Smooth muscle cell (in vitro differentiated cells): Measurements from ENCODE around the gene TMEM63A. TPM values are rescaled to one million over a fixed set of nuclear protein-coding genes. Genes with fewer than 3 reads are reported as not detected.
"Not testable (repeated sequence)": the region's sequence is repeated elsewhere in the genome, so short reads cannot be mapped to it uniquely, and the experiment has no call there.

ENCODE experiments used
- DNase-seq: peaks from one replicate; lab custom pipeline; 2025; ENCODE audit not compliant: unreplicated experiment; lab: John Stamatoyannopoulos, UW
- H2AFZ ChIP-seq: fragments of 200-600 bp; sonication (generic); 2 replicates; pipeline ENCODE4 v1.6.0; 2016; ENCODE audit warnings: antibody characterized with exemption, low read depth, mild to moderate bottlenecking
- H3F3A ChIP-seq: fragments of 200-600 bp; sonication (generic); 2 replicates; pipeline ENCODE4 v1.6.0; 2017; ENCODE audit warnings: antibody characterized with exemption, low read depth
- H3K27ac ChIP-seq: fragments of 200-600 bp; sonication (generic); 2 replicates; pipeline ENCODE4 v1.5.1; 2016; ENCODE audit warnings: low read depth, mild to moderate bottlenecking
- H3K27me3 ChIP-seq: fragments of 200-600 bp; sonication (generic); 2 replicates; pipeline ENCODE4 v1.6.1; 2016; ENCODE audit warnings: low read depth, mild to moderate bottlenecking
- H3K36me3 ChIP-seq: fragments of 200-600 bp; sonication (generic); 2 replicates; pipeline ENCODE4 v1.5.1; 2016; ENCODE audit warnings: low read depth
- H3K4me1 ChIP-seq: fragments of 200-600 bp; sonication (generic); 2 replicates; pipeline ENCODE4 v1.5.1; 2016; ENCODE audit warnings: low read depth
- H3K4me2 ChIP-seq: fragments of 200-600 bp; sonication (generic); 2 replicates; pipeline ENCODE4 v1.6.0; 2016; ENCODE audit warnings: mild to moderate bottlenecking
- H3K4me3 ChIP-seq: fragments of 200-600 bp; sonication (generic); 2 replicates; pipeline ENCODE4 v1.5.1; 2016; ENCODE audit warnings: mild to moderate bottlenecking
- H3K79me2 ChIP-seq: fragments of 200-600 bp; sonication (generic); 2 replicates; pipeline ENCODE4 v1.6.0; 2016; ENCODE audit warnings: low read depth, mild to moderate bottlenecking
- H3K9ac ChIP-seq: fragments of 200-600 bp; sonication (generic); 2 replicates; pipeline ENCODE4 v1.6.0; 2016; ENCODE audit warnings: low read depth
- H3K9me3 ChIP-seq: fragments of 200-600 bp; sonication (generic); replicated peaks from 2 replicates; pipeline ENCODE4 v1.5.1; 2016; ENCODE audit warnings: low read depth
- H4K20me1 ChIP-seq: fragments of 200-600 bp; sonication (generic); 2 replicates; pipeline ENCODE4 v1.6.0; 2016; ENCODE audit warnings: low read depth
- WGBS: methylation state at CpG from one replicate; pipeline ENCODE4 v1.1.7; 2016; ENCODE audit warnings: low lambda C conversion rate; 5-methylcytosine and 5-hydroxymethylcytosine counted together
- polyA plus RNA-seq: library from polyadenylated mRNA; unstranded; fragments of >200 nt; fragmentation: Nextera tagmentation; extraction: Ambion mirVana; gene quantifications from 2 replicates; pipeline ENCODE4 v1.2.1, GENCODE V29; 2016
- total RNA-seq: library from RNA; depleted of rRNA; stranded (reverse); fragments of >200 nt; gene quantifications from 2 replicates; pipeline ENCODE4 v1.2.3, GENCODE V29; 2014
- TF ChIP-seq, protein P1 (sequence below): fragments of 200-600 bp; sonication (generic); IDR thresholded peaks from 2 replicates; pipeline ENCODE4 v1.5.1; 2017; ENCODE audit warnings: borderline replicate concordance, mild to moderate bottlenecking, antibody characterized with exemption; ENCODE audit not compliant: insufficient read depth, poor library complexity, severe bottlenecking

TMEM63A gene
- total and polyA plus RNA-seq, 2 experiments from 2014 or later: 10.9 to 12.0 TPM

DNA sequence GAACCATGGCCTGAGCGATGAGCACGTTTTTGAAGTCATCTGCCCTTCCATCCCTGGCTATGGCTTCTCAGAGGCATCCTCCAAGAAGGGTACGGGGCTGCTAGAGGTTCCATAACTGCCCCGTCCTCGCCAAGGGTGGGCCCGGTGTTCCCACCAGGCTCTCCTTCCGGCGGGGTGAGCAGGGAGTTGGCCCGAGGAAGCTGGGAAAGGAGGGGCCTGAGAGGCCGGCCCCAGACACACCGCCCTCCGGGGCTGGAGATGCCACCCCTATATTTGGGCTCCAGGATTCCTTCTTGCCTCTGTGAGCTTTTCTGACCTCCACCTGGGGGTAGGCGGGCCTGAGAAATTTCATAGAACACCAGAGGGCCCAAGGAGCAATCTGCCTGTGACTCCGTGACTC lies 43.4 kb downstream of the TMEM63A start:
- no peaks in the 10 kb centered on the region for H3K27me3 ChIP-seq
- 95% methylated on average over 14 of the region's 14 CpGs for WGBS
- no peak overlapping the region for H2AFZ ChIP-seq
- no peaks in the 10 kb centered on the region for H3K4me1 ChIP-seq
- H3K36me3 ChIP-seq: no peaks in the 10 kb centered on the region
- no peak overlapping the region for H3K9ac ChIP-seq
- TF ChIP-seq, protein P1, sequence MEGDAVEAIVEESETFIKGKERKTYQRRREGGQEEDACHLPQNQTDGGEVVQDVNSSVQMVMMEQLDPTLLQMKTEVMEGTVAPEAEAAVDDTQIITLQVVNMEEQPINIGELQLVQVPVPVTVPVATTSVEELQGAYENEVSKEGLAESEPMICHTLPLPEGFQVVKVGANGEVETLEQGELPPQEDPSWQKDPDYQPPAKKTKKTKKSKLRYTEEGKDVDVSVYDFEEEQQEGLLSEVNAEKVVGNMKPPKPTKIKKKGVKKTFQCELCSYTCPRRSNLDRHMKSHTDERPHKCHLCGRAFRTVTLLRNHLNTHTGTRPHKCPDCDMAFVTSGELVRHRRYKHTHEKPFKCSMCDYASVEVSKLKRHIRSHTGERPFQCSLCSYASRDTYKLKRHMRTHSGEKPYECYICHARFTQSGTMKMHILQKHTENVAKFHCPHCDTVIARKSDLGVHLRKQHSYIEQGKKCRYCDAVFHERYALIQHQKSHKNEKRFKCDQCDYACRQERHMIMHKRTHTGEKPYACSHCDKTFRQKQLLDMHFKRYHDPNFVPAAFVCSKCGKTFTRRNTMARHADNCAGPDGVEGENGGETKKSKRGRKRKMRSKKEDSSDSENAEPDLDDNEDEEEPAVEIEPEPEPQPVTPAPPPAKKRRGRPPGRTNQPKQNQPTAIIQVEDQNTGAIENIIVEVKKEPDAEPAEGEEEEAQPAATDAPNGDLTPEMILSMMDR: no peak
- no peaks in the 10 kb centered on the region for H3K9me3 ChIP-seq
- H3K4me3 ChIP-seq: no peak overlapping the region
- no peak overlapping the region for H3K27ac ChIP-seq
- no peaks in the 10 kb centered on the region for H3F3A ChIP-seq
- H4K20me1 ChIP-seq: no peaks in the 10 kb centered on the region
- no peak overlapping the region for H3K4me2 ChIP-seq
- DNase-seq: no peak
- no peaks in the 10 kb centered on the region for H3K79me2 ChIP-seq

DNA sequence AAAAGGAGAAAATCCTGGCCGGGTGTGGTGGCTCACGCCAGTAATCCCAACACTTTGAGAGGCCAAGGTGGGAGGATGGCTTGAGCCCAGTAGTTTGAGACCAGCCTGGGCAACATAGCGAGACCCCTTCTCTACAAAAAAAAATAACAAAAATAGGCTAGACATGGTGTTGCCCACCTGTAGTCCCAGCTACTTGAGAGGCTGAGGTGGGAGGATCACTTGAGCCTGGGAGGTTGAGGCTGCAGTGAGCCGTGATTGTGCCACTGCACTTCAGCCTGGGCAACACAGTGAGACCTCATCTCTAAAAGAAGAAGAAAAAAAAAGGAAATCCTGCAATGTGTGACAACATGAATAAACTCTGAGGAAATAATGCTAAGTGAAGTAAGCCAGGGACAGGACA lies 45.9 kb downstream of the TMEM63A start:
- H3K4me3 ChIP-seq, H3F3A ChIP-seq, H3K9me3 ChIP-seq, H4K20me1 ChIP-seq, H3K4me1 ChIP-seq, H3K27ac ChIP-seq, DNase-seq, H3K9ac ChIP-seq, H3K36me3 ChIP-seq, H3K27me3 ChIP-seq, H3K4me2 ChIP-seq, H3K79me2 ChIP-seq, H2AFZ ChIP-seq: not testable (repeated sequence)
- 97% methylated on average over 4 of the region's 4 CpGs for WGBS

DNA sequence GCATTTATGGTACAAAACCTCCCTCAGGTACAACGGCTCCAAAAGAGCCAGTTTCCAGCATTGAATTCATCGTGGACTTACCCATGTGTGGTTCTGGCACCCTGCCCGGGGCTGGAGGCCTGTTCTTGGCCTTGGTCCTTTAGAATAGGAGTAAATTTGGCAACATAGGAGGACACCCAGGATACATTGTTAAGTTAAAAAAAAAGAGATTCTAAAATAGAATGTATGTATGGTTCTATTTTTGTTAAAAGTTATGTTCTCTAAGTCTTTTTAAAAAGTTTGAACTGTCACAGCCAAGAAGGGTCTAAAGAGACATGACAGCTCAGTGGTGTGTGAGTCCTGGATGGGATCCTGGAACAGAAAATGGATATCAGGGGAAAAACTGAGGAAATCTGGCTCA lies 46.3 kb downstream of the TMEM63A start:
- H3K27ac ChIP-seq: no peak overlapping the region
- H4K20me1 ChIP-seq: no peaks in the 10 kb centered on the region
- DNase-seq: no peak
- 94% methylated on average over 3 of the region's 3 CpGs for WGBS
- H3F3A ChIP-seq: no peaks in the 10 kb centered on the region
- no peaks in the 10 kb centered on the region for H3K36me3 ChIP-seq
- H3K27me3 ChIP-seq: no peaks in the 10 kb centered on the region
- no peaks in the 10 kb centered on the region for H3K4me1 ChIP-seq
- no peaks in the 10 kb centered on the region for H3K9me3 ChIP-seq
- H3K4me3 ChIP-seq: no peak overlapping the region
- no peaks in the 10 kb centered on the region for H3K79me2 ChIP-seq
- H2AFZ ChIP-seq: no peak overlapping the region
- no peak overlapping the region for H3K4me2 ChIP-seq
- TF ChIP-seq, protein P1: no peak
- H3K9ac ChIP-seq: no peak overlapping the region

DNA sequence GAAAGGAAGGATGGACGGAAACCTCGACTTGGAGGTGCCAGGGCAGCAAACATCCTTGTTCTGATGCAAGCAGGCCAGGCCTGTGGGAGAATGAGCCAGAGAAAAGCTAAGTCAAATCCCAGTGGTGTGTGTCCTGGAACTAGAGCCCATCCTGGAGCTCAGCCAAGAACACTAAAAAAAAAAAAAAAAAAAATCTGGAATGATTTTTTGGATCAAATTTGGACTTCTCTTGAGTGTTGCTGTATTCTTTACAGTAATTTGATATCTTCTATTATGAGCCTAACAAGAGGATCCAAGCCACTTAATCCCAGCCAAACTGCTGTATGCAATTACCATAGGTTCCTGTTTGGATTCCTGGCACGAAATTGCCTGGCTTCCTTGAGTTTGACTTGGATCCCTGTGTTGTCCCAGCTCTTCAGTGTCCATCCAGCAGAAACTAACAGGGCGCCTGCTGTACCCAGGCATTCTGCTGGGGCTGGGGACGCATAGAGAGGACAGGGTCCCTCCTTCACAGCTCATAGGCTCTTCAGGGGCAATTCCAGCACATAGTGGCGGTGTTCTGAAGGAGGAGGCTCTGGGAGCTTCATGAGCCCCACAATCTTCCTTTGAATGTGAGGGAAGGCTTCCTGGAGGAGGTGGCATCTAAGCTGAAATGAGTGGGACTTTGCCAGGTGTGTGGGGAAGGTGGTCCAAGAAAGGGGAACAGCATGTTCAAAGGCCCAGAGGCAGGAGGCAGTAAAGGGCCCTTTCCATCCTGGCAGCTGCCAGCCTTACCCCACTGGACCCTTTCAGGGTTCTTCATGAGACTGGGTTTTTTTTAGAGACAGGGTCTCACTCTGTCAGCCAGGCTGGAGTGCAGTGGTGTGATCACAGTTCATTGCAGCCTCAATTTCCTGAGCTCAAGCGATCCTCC lies 47.5 kb downstream of the TMEM63A start:
- DNase-seq: no peak

More for the DNA sequence above, 47.5 kb downstream of the TMEM63A start:
- TF ChIP-seq, protein P1: no peak
- Histone ChIP-seq H3K79me2 (no peaks in the 10 kb centered on the region), H3K4me3 (no peak overlapping the region), H2AFZ (no peak overlapping the region), H3K36me3 (no peaks in the 10 kb centered on the region), H3K4me1 (no peaks in the 10 kb centered on the region), H3K9ac (no peak overlapping the region), H3F3A (no peaks in the 10 kb centered on the region), H4K20me1 (no peaks in the 10 kb centered on the region), H3K9me3 (no peaks in the 10 kb centered on the region), H3K27ac (no peak overlapping the region), H3K4me2 (no peak overlapping the region), H3K27me3 (no peaks in the 10 kb centered on the region)
- WGBS: 94% methylated on average over 7 of the region's 7 CpGs
